PC-9 (cell line): ENCODE results near the gene CCDC88C. TPM values are rescaled to one million over a fixed set of nuclear protein-coding genes. Genes with fewer than 3 reads are reported as not detected.

ENCODE experiments used
- BruUV-seq: library from RNA; stranded (reverse); fragments of 400-500 nt; replicated peaks from 2 replicates; lab custom pipeline; 2021; lab: Mats Ljungman, UMichigan
- CTCF ChIA-PET: fragments of 300-600 bp; sonication (Branson Sonifier 250); formaldehyde crosslinking; loops from one replicate; lab custom pipeline; 2022; ENCODE audit warnings: antibody characterized with exemption; lab: Charles Lee
- POLR2A ChIA-PET: fragments of 300-600 bp; sonication (Branson Sonifier 250); formaldehyde crosslinking; loops from one replicate; lab custom pipeline; 2022; ENCODE audit warnings: antibody characterized with exemption; ENCODE audit not compliant: unreplicated experiment; lab: Charles Lee
- DNase-seq, 2 experiments: peaks; one replicate each; pipeline versions ENCODE4 v3.0.0 to v3.0.0-alpha.2; 2015 to 2022; ENCODE audit warnings: mixed read lengths in 1 of 2
- H2AFZ ChIP-seq: fragments of 200-600 bp; sonication (generic); 2 replicates; pipeline ENCODE4 v1.8.1; 2017; ENCODE audit warnings: antibody characterized with exemption
- H3F3A ChIP-seq: fragments of 200-600 bp; sonication (generic); 2 replicates; pipeline ENCODE4 v1.8.1; 2017; ENCODE audit warnings: antibody characterized with exemption, mild to moderate bottlenecking, low read depth; ENCODE audit not compliant: insufficient read depth
- H3K27ac ChIP-seq: fragments of 200-600 bp; sonication (generic); 2 replicates; pipeline ENCODE4 v1.6.1; 2016; ENCODE audit warnings: mixed run types
- H3K27me3 ChIP-seq: fragments of 200-600 bp; sonication (generic); 2 replicates; pipeline ENCODE4 v1.6.1; 2016; ENCODE audit warnings: low read depth, mixed run types; ENCODE audit not compliant: insufficient read depth
- H3K36me3 ChIP-seq: fragments of 200-600 bp; sonication (generic); 2 replicates; pipeline ENCODE4 v1.6.1; 2016; ENCODE audit warnings: low read depth, mixed run types
- H3K4me1 ChIP-seq: fragments of 200-600 bp; sonication (generic); replicated peaks from 2 replicates; pipeline ENCODE4 v1.6.1; 2016; ENCODE audit warnings: mixed run types; ENCODE audit not compliant: insufficient read depth
- H3K4me2 ChIP-seq: fragments of 200-600 bp; sonication (generic); 2 replicates; pipeline ENCODE4 v1.6.1; 2017; ENCODE audit warnings: mixed run types
- H3K4me3 ChIP-seq: fragments of 200-600 bp; sonication (generic); 2 replicates; pipeline ENCODE4 v1.6.1; 2016; ENCODE audit warnings: mixed run types
- H3K79me2 ChIP-seq: fragments of 200-600 bp; sonication (generic); 2 replicates; pipeline ENCODE4 v1.6.1; 2017; ENCODE audit warnings: low read depth, mixed run types
- H3K9me2 ChIP-seq: fragments of 200-600 bp; sonication (generic); 2 replicates; pipeline ENCODE4 v1.8.1; 2017; ENCODE audit warnings: mild to moderate bottlenecking; ENCODE audit not compliant: insufficient read depth
- H3K9me3 ChIP-seq: fragments of 200-600 bp; sonication (generic); 2 replicates; pipeline ENCODE4 v1.8.1; 2016; ENCODE audit warnings: low read depth; ENCODE audit not compliant: insufficient read depth
- H4K20me1 ChIP-seq: fragments of 200-600 bp; sonication (generic); 2 replicates; pipeline ENCODE4 v1.8.1; 2017; ENCODE audit not compliant: insufficient read depth
- CTCF ChIP-seq: fragments of 200-600 bp; sonication (generic); conservative IDR thresholded peaks from 2 replicates; pipeline ENCODE4 v1.6.1; 2017; ENCODE audit warnings: mixed run types, antibody characterized with exemption, mild to moderate bottlenecking, moderate library complexity
- EZH2 ChIP-seq: fragments of 200-600 bp; sonication (generic); IDR thresholded peaks from 2 replicates; pipeline ENCODE4 v1.8.0; 2017; ENCODE audit warnings: antibody characterized with exemption, low read depth
- intact Hi-C: fragments of 100-400 bp; cut with micrococcal nuclease; formaldehyde crosslinking; loops from one replicate; pipeline ENCODE4 v1.10.0; 2022; ENCODE audit not compliant: unreplicated experiment
- total RNA-seq: library from RNA; stranded (reverse); gene quantifications from 2 replicates; pipeline ENCODE4 v1.2.3, GENCODE V29; 2021

CCDC88C gene
- total RNA-seq, 1 experiment from 2014 or later: 7.4 TPM

DNA sequence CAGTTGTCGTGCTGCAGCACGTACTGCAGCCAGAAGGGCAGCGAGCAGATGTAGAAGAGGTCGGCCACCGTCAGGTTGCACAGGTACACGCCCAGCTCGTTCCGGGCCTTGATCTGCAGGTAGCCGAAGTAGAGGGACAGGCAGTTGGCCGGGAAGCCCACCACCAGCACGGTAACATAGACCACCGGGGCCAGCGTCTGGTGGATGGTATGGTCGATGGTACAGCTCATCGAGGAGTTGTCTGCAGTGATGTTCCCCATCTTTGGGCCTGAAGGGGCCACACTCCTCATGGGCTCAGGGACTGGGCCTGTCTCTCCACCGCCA lies 182.9 kb downstream of the CCDC88C start:
- POLR2A ChIA-PET: no interaction called here
- no peaks in the 10 kb centered on the region for H4K20me1 ChIP-seq
- 0 out of 2 replicates have a peak, but pooled peaks cover 3% of the 10 kb centered on the region for H3K27me3 ChIP-seq
- no peaks in the 10 kb centered on the region for H3F3A ChIP-seq
- BruUV-seq: no TSS peak
- no peak overlapping the region for H2AFZ ChIP-seq
- H3K9me2 ChIP-seq: no peaks in the 10 kb centered on the region
- no peak for DNase-seq
- H3K36me3 ChIP-seq: no peaks in the 10 kb centered on the region
- no peak overlapping the region for H3K27ac ChIP-seq
- H3K4me2 ChIP-seq: no peak overlapping the region
- TF ChIP-seq EZH2: no peak
- no peak for TF ChIP-seq CTCF
- H3K4me1 ChIP-seq: no peaks in the 10 kb centered on the region
- intact Hi-C loops: no loop called here
- H3K4me3 ChIP-seq: no peak overlapping the region
- no peaks in the 10 kb centered on the region for H3K9me3 ChIP-seq
- no peaks in the 10 kb centered on the region for H3K79me2 ChIP-seq
- CTCF ChIA-PET: no interaction called here

- ChIA-PET POLR2A (no interaction called here), CTCF (no interaction called here)
- no peaks in the 10 kb centered on the region for H3K9me2 ChIP-seq
- no peak for TF ChIP-seq EZH2
- TF ChIP-seq CTCF: no peak
- H3K4me3 ChIP-seq: no peak overlapping the region
- BruUV-seq: no TSS peak
- no peaks in the 10 kb centered on the region for H4K20me1 ChIP-seq
- intact Hi-C loops: no loop called here
- H3F3A ChIP-seq: no peaks in the 10 kb centered on the region
- DNase-seq: no peak
- H2AFZ ChIP-seq: no peak overlapping the region
- no peaks in the 10 kb centered on the region for H3K36me3 ChIP-seq
- no peaks in the 10 kb centered on the region for H3K9me3 ChIP-seq
- 0 out of 2 replicates have a peak, but pooled peaks cover 3% of the 10 kb centered on the region for H3K27me3 ChIP-seq
- no peak overlapping the region for H3K27ac ChIP-seq
- H3K4me2 ChIP-seq: no peak overlapping the region
- no peaks in the 10 kb centered on the region for H3K79me2 ChIP-seq
- no peaks in the 10 kb centered on the region for H3K4me1 ChIP-seq
Observed at GRCh38 chr14:91233936-91234790, 183.5 kb downstream of the CCDC88C start.

- Histone ChIP-seq H3K27ac (no peak overlapping the region), H3K9me2 (no peaks in the 10 kb centered on the region), H3K4me3 (no peak overlapping the region), H3F3A (peaks cover 8% of the 10 kb centered on the region; the same call in 1 of the 2 replicates), H3K27me3 (no peaks in the 10 kb centered on the region), H2AFZ (no peak overlapping the region), H4K20me1 (no peaks in the 10 kb centered on the region), H3K4me2 (no peak overlapping the region), H3K36me3 (no peaks in the 10 kb centered on the region), H3K9me3 (no peaks in the 10 kb centered on the region), H3K4me1 (peaks cover 12% of the 10 kb centered on the region), H3K79me2 (no peaks in the 10 kb centered on the region)
- TF ChIP-seq EZH2 (no peak), CTCF (no peak)
- CTCF ChIA-PET: no interaction called here
- POLR2A ChIA-PET: no interaction called here
- no peak for DNase-seq
- intact Hi-C loops: no loop called here
- no TSS peak for BruUV-seq
Observed at GRCh38 chr14:91232603-91233002, 185.0 kb downstream of the CCDC88C start.
